Effector CD4-positive, alpha-beta T cell (primary cell): ENCODE results near the gene NT5C3A.
"Not testable (repeated sequence)": the region's sequence is repeated elsewhere in the genome, so short reads cannot be mapped to it uniquely, and the experiment has no call there.

Experiments used
- DNase-seq: peaks from one replicate; pipeline ENCODE4 v3.0.0-alpha.2; 2020

NT5C3A gene

GRCh38 chr7:32971967-32972366 is 90.6 kb downstream of the NT5C3A start:
- DNase-seq: not testable (repeated sequence)

- DNase-seq: not testable (repeated sequence)
Measured at GRCh38 chr7:32967268-32967582, 95.4 kb downstream of the NT5C3A start.

- not testable (repeated sequence) for DNase-seq
Measured at GRCh38 chr7:32966489-32967267, 95.9 kb downstream of the NT5C3A start.

GRCh38 chr7:32964461-32965159 is 98.0 kb downstream of the NT5C3A start:
- DNase-seq: not testable (repeated sequence)
